KOPT-K1 (cell line): Measurements from ENCODE around the gene MYDGF.
"Not testable (repeated sequence)": the region's sequence is repeated elsewhere in the genome, so short reads cannot be mapped to it uniquely, and the experiment has no call there.

Experiments
- H3K27ac ChIP-seq: fragments of 200-600 bp; sonication (generic); 2 replicates; pipeline ENCODE4 v1.5.1; 2016; ENCODE audit warnings: antibody characterized with exemption, mild to moderate bottlenecking, low read depth, low read length; ENCODE audit not compliant: poor library complexity, severe bottlenecking
- H3K36me3 ChIP-seq: fragments of 200-600 bp; sonication (generic); 2 replicates; pipeline ENCODE4 v1.5.1; 2017; ENCODE audit warnings: antibody characterized with exemption, mild to moderate bottlenecking, low read length, moderate library complexity; ENCODE audit not compliant: insufficient read depth
- H3K9me3 ChIP-seq: fragments of 200-600 bp; sonication (generic); 2 replicates; pipeline ENCODE4 v1.5.1; 2017; ENCODE audit warnings: antibody characterized with exemption, low read length, mild to moderate bottlenecking; ENCODE audit not compliant: insufficient read depth, poor library complexity, severe bottlenecking

Gene MYDGF

GRCh38 chr19:4691373-4691772 lies 21.2 kb upstream of the MYDGF start:
- Histone ChIP-seq H3K9me3 (no peaks in the 10 kb centered on the region), H3K36me3 (peaks cover 99% of the 10 kb centered on the region), H3K27ac (no peak overlapping the region)

DNA sequence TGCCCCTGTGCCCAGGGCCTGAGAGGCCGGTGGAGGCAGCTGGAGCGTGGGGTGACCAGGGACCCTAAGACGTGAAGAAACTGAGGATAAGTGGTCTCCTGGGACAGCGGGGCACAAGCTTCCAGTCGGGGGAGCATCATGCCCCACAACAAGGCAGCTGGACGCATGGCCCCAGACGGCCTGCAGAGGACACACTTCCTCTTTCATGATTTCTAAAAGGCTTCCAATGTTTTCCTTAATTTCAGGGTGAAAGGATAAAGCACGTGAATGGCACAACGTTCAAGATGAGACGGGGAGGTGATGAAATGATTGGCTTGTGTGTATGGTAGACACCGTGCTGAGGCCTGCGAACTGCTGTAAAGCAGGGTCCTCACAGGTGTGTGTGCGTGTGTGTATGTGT lies 20.2 kb upstream of the MYDGF start:
- Histone ChIP-seq H3K27ac (no peak overlapping the region), H3K36me3 (peaks cover 98% of the 10 kb centered on the region), H3K9me3 (no peaks in the 10 kb centered on the region)

GRCh38 chr19:4689403-4689802 lies 19.3 kb upstream of the MYDGF start:
- Histone ChIP-seq H3K9me3 (no peaks in the 10 kb centered on the region), H3K36me3 (peaks cover 98% of the 10 kb centered on the region), H3K27ac (no peak overlapping the region)

DNA sequence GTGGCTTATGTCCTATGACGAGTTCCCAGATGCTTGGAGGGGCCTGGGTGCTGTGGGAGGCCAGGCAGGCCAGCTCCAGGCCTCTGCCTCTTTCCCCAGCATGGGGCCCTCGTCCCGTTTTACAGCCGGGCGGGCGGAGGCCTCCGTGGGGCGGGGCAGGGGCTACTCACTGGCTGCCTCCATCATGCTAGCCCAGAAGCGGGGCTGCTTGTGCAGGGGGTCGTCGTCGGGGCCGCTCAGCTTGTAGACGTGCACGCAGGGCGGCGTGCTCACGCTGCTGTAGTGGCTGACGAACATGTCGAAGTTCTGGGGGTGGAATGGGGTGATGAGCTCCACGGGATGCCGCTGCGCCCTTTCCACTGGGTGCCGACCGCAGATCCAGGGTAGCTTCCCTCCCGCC lies 18.4 kb upstream of the MYDGF start:
- no peaks in the 10 kb centered on the region for H3K9me3 ChIP-seq
- H3K36me3 ChIP-seq, result peaks cover 98% of the 10 kb centered on the region
- no peak overlapping the region for H3K27ac ChIP-seq

DNA sequence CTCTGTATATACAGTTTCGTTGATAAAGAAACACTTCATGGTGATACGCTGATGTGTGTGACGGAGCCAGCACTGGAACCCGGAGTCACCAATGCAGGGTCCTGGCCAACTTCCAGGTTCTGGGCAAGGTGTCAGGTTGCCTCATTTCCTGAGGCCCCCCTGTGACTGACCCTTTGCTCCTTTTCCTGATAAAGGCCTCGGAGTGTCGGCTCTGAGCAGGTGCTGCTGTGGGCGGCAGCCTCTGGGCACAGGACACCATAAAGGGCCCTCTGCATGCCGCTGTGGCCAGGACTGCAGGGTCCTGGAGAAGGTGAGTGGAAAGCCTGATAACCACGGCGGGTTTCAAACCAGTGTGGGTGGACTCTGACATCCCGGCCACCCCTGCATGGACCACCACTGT lies 17.3 kb upstream of the MYDGF start:
- Histone ChIP-seq H3K36me3 (peaks cover 97% of the 10 kb centered on the region), H3K9me3 (no peaks in the 10 kb centered on the region), H3K27ac (no peak overlapping the region)

- H3K27ac ChIP-seq, result no peak overlapping the region
- peaks cover 95% of the 10 kb centered on the region for H3K36me3 ChIP-seq
Measured at GRCh38 chr19:4686700-4687099, 16.6 kb upstream of the MYDGF start.

DNA sequence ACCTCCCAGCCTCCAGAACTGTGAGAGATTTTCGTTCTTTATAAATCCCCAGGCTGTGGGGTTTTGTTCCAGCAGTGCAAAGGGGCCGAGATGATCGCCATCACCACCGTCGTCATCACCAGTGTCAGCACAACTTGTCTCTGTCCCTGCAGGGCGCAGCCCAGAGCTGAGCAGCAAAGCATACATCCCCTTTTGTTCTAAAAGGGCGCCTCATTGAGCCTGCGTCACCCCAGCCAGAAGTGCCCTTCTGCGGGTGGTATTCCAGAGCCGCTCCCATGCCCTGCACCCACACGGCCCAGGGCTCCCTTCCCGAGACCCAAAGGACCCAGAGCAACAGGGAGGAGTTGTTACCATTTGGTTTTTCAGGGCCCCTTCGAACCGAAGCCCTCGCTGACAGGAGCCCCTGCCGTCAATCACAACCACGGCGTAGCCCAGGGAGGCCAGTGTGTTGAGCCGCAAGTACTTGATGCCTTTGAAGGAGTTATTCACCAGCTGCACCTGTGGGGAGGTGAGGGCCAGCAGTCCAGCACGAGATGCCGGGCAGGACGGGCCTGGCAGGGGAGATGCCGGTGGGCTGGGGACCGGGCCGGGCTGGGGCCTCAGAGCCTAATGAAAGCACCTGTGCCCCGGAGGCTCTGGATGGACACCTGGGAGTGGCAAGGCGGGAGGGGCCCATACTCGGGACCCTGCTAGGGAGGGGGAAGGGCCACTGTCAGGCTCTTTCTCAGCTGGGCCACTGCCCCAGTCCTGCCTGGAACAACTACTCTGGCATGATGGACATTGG lies 14.4 kb upstream of the MYDGF start:
- no peak overlapping the region for H3K27ac ChIP-seq
- H3K36me3 ChIP-seq, result peaks cover 90% of the 10 kb centered on the region
- H3K9me3 ChIP-seq, result no peaks in the 10 kb centered on the region

More at GRCh38 chr19:4686700-4687099, 16.6 kb upstream of the MYDGF start:
- no peaks in the 10 kb centered on the region for H3K9me3 ChIP-seq

DNA sequence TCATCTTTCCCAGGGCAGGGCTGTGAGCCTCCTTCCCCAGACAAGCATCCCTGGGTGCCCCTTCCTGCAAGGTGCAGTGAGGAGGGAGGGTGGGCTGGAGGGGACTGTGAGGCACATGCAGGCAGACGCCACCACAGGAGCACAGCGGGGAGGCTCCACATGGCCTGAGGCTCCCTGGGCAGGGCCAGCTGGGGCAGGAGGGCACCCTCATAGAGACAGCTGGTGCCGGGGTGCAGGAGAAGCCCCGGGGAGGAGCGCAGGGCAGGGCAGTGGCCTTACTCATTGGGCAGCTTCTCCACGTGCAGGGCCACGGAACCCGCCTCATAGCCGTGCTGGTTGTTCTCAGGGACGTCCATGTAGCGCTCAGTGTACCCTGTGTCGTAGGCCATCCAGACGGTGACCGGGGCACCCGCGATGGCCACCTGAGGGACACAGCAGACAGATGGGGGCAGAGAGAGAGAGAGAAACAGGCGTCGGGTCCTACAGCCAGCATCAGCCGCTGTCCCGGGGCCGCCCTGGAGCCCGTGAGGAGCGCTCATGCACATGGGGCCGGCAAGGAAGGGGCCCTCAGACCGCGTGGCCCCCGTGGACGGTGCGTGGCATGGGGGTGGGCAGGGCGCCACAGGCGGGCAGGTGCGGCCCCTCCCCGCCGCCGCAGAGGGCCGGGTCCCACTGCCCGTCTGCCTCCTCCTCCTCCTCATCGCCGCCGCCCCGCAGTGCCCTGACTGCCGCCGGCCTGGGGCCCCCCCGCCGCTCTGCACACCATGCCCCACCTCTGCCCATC lies 12.5 kb upstream of the MYDGF start:
- Histone ChIP-seq H3K36me3 (peaks cover 89% of the 10 kb centered on the region), H3K9me3 (no peaks in the 10 kb centered on the region), H3K27ac (no peak overlapping the region)

DNA sequence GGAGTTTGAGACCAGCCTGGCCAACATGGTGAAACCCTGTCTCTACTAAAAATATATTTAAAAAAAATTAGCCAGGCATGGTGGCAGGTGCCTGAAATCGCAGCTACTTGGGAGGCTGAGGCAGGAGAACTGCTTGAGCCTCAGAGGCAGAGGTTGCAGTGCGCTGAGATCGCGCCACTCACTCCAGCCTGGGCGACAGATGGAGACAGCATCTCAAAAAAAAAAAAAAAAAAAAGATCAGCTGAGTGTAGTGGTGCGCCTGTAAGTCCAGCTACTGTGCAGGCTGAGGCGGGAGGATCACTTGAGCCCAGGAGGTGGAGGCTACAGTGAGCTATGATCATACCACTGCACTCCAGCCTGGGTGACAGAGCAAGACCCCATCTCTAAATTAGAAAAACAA lies 9.9 kb upstream of the MYDGF start:
- H3K27ac ChIP-seq, H3K9me3 ChIP-seq: not testable (repeated sequence)
- peaks cover 81% of the 10 kb centered on the region for H3K36me3 ChIP-seq

DNA sequence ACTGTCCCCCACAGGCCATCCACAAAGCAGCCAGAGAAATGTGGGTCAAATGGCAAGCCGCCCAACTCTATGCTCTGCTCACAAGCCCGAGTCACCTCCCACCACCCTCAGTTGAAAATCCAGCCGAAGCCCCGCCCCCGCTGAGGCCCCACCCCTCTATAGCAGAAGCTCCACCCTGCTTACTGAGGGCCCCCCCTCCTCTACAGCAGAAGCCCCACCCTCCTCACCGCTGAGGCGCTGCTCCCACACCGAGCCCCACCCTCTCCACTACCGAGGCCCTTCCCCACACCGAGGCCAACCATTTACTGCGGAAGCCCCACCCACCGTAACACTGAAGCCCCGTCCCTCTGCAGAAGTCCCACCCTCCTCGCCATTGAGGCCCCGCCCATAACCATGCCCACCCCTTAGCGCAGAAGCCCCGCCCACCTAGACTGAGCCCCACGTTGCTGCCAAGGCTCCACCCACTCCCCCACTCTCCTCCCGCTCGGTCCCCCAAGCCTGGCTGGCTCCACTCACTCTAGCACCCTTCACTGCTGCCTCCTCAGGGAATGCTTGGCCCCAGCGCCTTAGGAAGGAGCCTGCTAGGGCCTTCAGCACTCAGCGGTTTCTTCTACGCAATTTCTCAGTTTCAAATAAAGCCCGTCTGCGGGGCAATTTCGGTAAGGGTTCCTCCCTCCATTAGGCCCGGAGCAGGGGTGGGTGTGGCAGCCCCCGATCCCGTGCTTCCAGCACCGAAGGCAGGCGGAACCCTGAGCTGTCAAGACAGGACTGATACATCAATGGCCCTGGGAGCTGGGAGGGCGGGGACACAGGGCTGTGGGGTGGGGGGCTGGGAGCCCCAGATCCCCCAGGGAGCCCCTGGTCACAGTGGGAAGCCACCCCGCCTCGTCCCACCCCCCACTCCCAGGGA lies 9.0 kb upstream of the MYDGF start:
- no peaks in the 10 kb centered on the region for H3K9me3 ChIP-seq

DNA sequence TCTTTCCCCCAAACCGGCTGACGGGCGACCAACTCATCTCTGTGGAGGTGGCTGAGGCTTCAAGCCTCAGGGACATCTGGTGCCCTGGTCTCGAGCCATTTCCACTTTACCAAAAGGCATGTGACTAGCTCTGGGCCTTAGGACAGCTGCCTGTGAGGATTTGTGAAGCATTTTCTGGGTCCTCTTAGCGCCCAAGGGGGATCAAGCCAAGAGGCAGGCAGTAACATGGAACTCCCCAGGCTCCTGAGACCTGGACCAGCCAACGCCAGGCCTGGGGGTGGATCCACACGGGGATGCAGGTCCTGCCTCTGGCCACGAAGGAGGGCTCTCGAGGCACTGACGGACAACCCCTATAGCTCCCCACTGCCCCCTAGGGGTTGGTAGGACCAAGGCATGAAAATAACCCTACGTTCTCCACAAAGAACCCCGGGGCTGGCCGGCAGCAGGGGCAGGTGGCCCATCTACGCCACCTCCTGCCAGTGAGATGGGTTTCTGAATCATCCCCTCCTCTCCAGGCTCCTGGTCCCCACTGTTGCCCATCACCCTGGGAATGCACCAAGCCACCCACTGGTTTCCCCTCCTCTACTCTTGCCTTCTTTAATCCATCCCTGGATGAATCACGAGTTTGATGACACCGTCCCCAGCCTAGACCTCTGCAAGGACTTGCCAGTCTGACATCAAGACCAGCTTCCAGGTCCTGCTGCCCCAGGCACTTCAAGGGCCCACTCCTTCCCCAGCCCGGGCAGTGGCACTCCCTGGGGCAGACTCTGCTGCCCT lies 7.0 kb upstream of the MYDGF start:
- H3K36me3 ChIP-seq, result peaks cover 53% of the 10 kb centered on the region
- no peaks in the 10 kb centered on the region for H3K9me3 ChIP-seq
- no peak overlapping the region for H3K27ac ChIP-seq

More for the DNA sequence above, 9.0 kb upstream of the MYDGF start:
- H3K36me3 ChIP-seq, result peaks cover 72% of the 10 kb centered on the region
- no peak overlapping the region for H3K27ac ChIP-seq

GRCh38 chr19:4675346-4675745 lies 5.2 kb upstream of the MYDGF start:
- H3K27ac ChIP-seq, result no peak overlapping the region
- H3K36me3 ChIP-seq, result peaks cover 41% of the 10 kb centered on the region

GRCh38 chr19:4673726-4674125 lies 3.6 kb upstream of the MYDGF start:
- peaks cover 30% of the 10 kb centered on the region; the same call in 1 of the 2 replicates for H3K36me3 ChIP-seq
- no peak overlapping the region for H3K27ac ChIP-seq
- no peaks in the 10 kb centered on the region for H3K9me3 ChIP-seq

More at GRCh38 chr19:4675346-4675745, 5.2 kb upstream of the MYDGF start:
- no peaks in the 10 kb centered on the region for H3K9me3 ChIP-seq

GRCh38 chr19:4673216-4673615 lies 3.1 kb upstream of the MYDGF start:
- H3K36me3 ChIP-seq, result peaks cover 30% of the 10 kb centered on the region
- no peaks in the 10 kb centered on the region for H3K9me3 ChIP-seq
- no peak overlapping the region for H3K27ac ChIP-seq
